ENCODE data around the gene PCDH18.

DNA sequence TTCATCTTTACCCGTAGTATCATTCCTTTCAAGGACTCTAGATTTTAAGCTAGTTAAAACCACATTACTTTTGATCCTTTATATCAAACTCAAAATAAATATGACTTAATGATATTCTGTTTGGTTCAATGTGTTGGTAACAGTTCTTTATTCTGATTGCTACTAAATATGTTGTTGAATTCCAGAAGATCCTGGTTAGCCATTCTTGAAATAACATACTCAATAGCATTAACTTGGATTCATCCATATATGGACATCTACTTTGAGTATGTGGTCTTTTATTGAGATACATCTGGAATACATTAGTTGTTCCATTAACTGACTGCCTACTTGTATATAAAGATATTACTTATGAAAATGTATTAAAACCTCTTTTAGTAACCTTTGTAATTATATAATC, 27.5 kb upstream of the PCDH18 start:
- no peak for TF ChIP-seq CTCF (IDR thresholded peaks at IDR 0.05; ENCODE audit: poor library complexity)
- no peak for TF ChIP-seq EZH2 (IDR thresholded peaks at IDR 0.05; ENCODE audit: borderline replicate concordance)
- no peak for TF ChIP-seq EZH2phosphoT487 (IDR thresholded peaks at IDR 0.05; ENCODE audit: low read depth, severe bottlenecking, unreplicated experiment)
